ENCODE measurements around the gene AGAP2.

The AGAP2 gene

GRCh38 chr12:57757771-57758170, 19.2 kb upstream of the AGAP2 start:
- H3K4me1 Mint-ChIP-seq: peaks cover 30% of the 10 kb centered on the region
- no peaks in the 10 kb centered on the region for H3K9me3 Mint-ChIP-seq
- DNase-seq: no peak
- no peak for TF ChIP-seq CTCF (IDR thresholded peaks at IDR 0.05)
- H3K27ac Mint-ChIP-seq: no peak overlapping the region
- no peak overlapping the region for H3K4me3 Mint-ChIP-seq
- H3K27me3 Mint-ChIP-seq (ENCODE audit: low read depth, poor library complexity): peaks cover 89% of the 10 kb centered on the region
- H3K36me3 Mint-ChIP-seq (ENCODE audit: low read depth): peaks cover 5% of the 10 kb centered on the region

GRCh38 chr12:57756406-57757341, 18.1 kb upstream of the AGAP2 start:
- Mint-ChIP-seq H3K4me1 (peaks cover 37% of the 10 kb centered on the region), H3K36me3 (ENCODE audit: low read depth) (peaks cover 8% of the 10 kb centered on the region), H3K4me3 (peak overlapping the region; percentile 76), H3K27ac (no peak overlapping the region), H3K9me3 (no peaks in the 10 kb centered on the region), H3K27me3 (ENCODE audit: low read depth, poor library complexity) (peaks cover 85% of the 10 kb centered on the region)
- DNase-seq: peak; percentile 71
- TF ChIP-seq CTCF (IDR thresholded peaks at IDR 0.05): peak; percentile 74

- Mint-ChIP-seq H3K27ac (no peak overlapping the region), H3K4me1 (peaks cover 46% of the 10 kb centered on the region), H3K27me3 (ENCODE audit: low read depth, poor library complexity) (peaks cover 78% of the 10 kb centered on the region), H3K4me3 (peak overlapping the region; percentile 76), H3K9me3 (no peaks in the 10 kb centered on the region), H3K36me3 (ENCODE audit: low read depth) (peaks cover 18% of the 10 kb centered on the region)
- no peak for TF ChIP-seq CTCF (IDR thresholded peaks at IDR 0.05)
- DNase-seq: peak; percentile 49
These were observed 17.2 kb upstream of the AGAP2 start for GRCh38 chr12:57755454-57756372.

GRCh38 chr12:57755194-57755453, 16.6 kb upstream of the AGAP2 start:
- no peak for DNase-seq
- no peak for TF ChIP-seq CTCF (IDR thresholded peaks at IDR 0.05)
- Mint-ChIP-seq H3K4me3 (no peak overlapping the region), H3K36me3 (ENCODE audit: low read depth) (peaks cover 24% of the 10 kb centered on the region), H3K4me1 (peaks cover 52% of the 10 kb centered on the region), H3K27ac (no peak overlapping the region), H3K27me3 (ENCODE audit: low read depth, poor library complexity) (peaks cover 72% of the 10 kb centered on the region), H3K9me3 (no peaks in the 10 kb centered on the region)

- no peak for TF ChIP-seq CTCF (IDR thresholded peaks at IDR 0.05)
- DNase-seq: peak; percentile 57
- Mint-ChIP-seq H3K9me3 (no peaks in the 10 kb centered on the region), H3K4me3 (peak within 1 kb of the TSS; percentile 91), H3K27ac (peak within 1 kb of the TSS; percentile 47), H3K27me3 (ENCODE audit: low read depth, poor library complexity) (peaks cover 67% of the 10 kb centered on the region), H3K36me3 (ENCODE audit: low read depth) (peaks cover 26% of the 10 kb centered on the region), H3K4me1 (peaks cover 53% of the 10 kb centered on the region)
These were observed 16.1 kb upstream of the AGAP2 start, which contains the start of gene MARCHF9 for GRCh38 chr12:57754411-57755193. MARCHF9 (plus strand) TSS chr12:57755103; CDS start chr12:57755529, 426 bp downstream.

Data from nephron progenitor cell (in vitro differentiated cells).